GM18520 (cell line): ENCODE results near the gene TFE3.
"Not testable (repeated sequence)": the region's sequence is repeated elsewhere in the genome, so short reads cannot be mapped to it uniquely, and the experiment has no call there.

Experiments used
- ATAC-seq: cut with Tn5 transposase; IDR thresholded peaks from one replicate; pipeline ENCODE4 v1.9.1; 2021; ENCODE audit not compliant: unreplicated experiment

Gene TFE3

GRCh38 chrX:49002091-49002935 is 40.8 kb downstream of the TFE3 start, which contains the start of gene GRIPAP1:
Gene GRIPAP1 (minus strand): TSS chrX:49002264. CDS start chrX:49002229, 35 bp downstream.
- peak; percentile 87 for ATAC-seq

GRCh38 chrX:49001521-49002090 is 41.6 kb downstream of the TFE3 start:
- ATAC-seq: no peak

- ATAC-seq: no peak
Observed at GRCh38 chrX:49000636-49001035, 42.5 kb downstream of the TFE3 start.

- no peak for ATAC-seq
Observed at GRCh38 chrX:48999030-48999429, 44.1 kb downstream of the TFE3 start.

GRCh38 chrX:48998391-48998790 is 44.8 kb downstream of the TFE3 start:
- ATAC-seq: no peak

- ATAC-seq: no peak
Observed at GRCh38 chrX:48997865-48998264, 45.3 kb downstream of the TFE3 start.

- ATAC-seq: no peak
Observed at GRCh38 chrX:48997455-48997854, 45.7 kb downstream of the TFE3 start.

GRCh38 chrX:48996969-48997368 is 46.2 kb downstream of the TFE3 start:
- no peak for ATAC-seq

- ATAC-seq: no peak
Observed at GRCh38 chrX:48992341-48992740, 50.8 kb downstream of the TFE3 start.

- no peak for ATAC-seq
Observed at GRCh38 chrX:48989483-48989882, 53.7 kb downstream of the TFE3 start.

GRCh38 chrX:48983896-48984295 is 59.3 kb downstream of the TFE3 start:
- no peak for ATAC-seq

GRCh38 chrX:48983081-48983480 is 60.1 kb downstream of the TFE3 start:
- ATAC-seq: no peak

- no peak for ATAC-seq
Observed at GRCh38 chrX:48981178-48981577, 62.0 kb downstream of the TFE3 start.

GRCh38 chrX:48980341-48980740 is 62.8 kb downstream of the TFE3 start:
- ATAC-seq: not testable (repeated sequence)
